CD4-positive, alpha-beta memory T cell (primary cell): Measurements from ENCODE around the gene BAHCC1. TPM values are rescaled to one million over a fixed set of nuclear protein-coding genes. Genes with fewer than 3 reads are reported as not detected.

ENCODE experiments used
- microRNA-seq: library from miRNA; unstranded; fragments of <30 nt; microRNA quantifications from one replicate; pipeline ENCODE4 v1.2.0, GENCODE V29; 2021; ENCODE audit warnings: borderline replicate concordance, borderline number of aligned reads, borderline microRNAs expressed, mixed read lengths
- polyA plus RNA-seq, 2 donors: library from polyadenylated mRNA; unstranded; fragments of 300-500 nt; fragmentation: Illumina TruSeq; gene quantifications; one replicate each; pipeline ENCODE4 v1.2.3, GENCODE V29; 2021
- total RNA-seq, 2 experiments: library from RNA; stranded (reverse); gene quantifications; one replicate each; pipeline ENCODE4 v1.2.3, GENCODE V29; 2021

BAHCC1 gene
- total and polyA plus RNA-seq, 4 experiments from 2014 or later: not detected

Small RNA genes within 50 kb of the gene (microRNA-seq; reads per million reads assigned to microRNA genes)
- gene MIR3186 (not detected), gene MIR4740 (not detected)

Other genes starting within 250 kb of the BAHCC1 start
- gene PVALEF, start 229.9 kb upstream of the BAHCC1 start, total RNA-seq: not detected
- not detected for gene PVALEF, start 229.9 kb upstream of the BAHCC1 start, polyA plus RNA-seq
- 1 to 10 TPM; 1.4 to 2.1 TPM for gene AATK, start 229.2 kb upstream of the BAHCC1 start, total RNA-seq
- gene AATK, start 229.2 kb upstream of the BAHCC1 start, polyA plus RNA-seq: under 1 TPM; 0.09 to 0.17 TPM
- 10 to 100 TPM in 1 of 2 experiments, 1 to 10 TPM in 1; 9.6 to 10.5 TPM for gene CEP131, start 172.5 kb upstream of the BAHCC1 start, total RNA-seq
- gene CEP131, start 172.5 kb upstream of the BAHCC1 start, polyA plus RNA-seq: 1 to 10 TPM; 1.7 to 3.8 TPM
- gene TEPSIN, start 156.4 kb upstream of the BAHCC1 start, total RNA-seq: 100 to 1,000 TPM; 111 to 126 TPM
- gene TEPSIN, start 156.4 kb upstream of the BAHCC1 start, polyA plus RNA-seq: 1 to 10 TPM; 2.0 to 5.3 TPM
- gene NDUFAF8, start 156.1 kb upstream of the BAHCC1 start, total RNA-seq: 10 to 100 TPM; 40.1 to 45.1 TPM
- gene NDUFAF8, start 156.1 kb upstream of the BAHCC1 start, polyA plus RNA-seq: 10 to 100 TPM; 64.5 to 78.6 TPM
- 100 to 1,000 TPM; 112 to 113 TPM for gene SLC38A10, start 100.2 kb upstream of the BAHCC1 start, total RNA-seq
- 10 to 100 TPM; 49.0 to 69.6 TPM for gene SLC38A10, start 100.2 kb upstream of the BAHCC1 start, polyA plus RNA-seq
- gene ACTG1, start 117.3 kb downstream of the BAHCC1 start, total RNA-seq: 1,000 to 10,000 TPM; 1,031 to 1,038 TPM
- 1,000 to 10,000 TPM; 1,338 to 1,651 TPM for gene ACTG1, start 117.3 kb downstream of the BAHCC1 start, polyA plus RNA-seq
- 1 to 10 TPM in 1 of 2 experiments, under 1 TPM in 1; 0.75 to 1.0 TPM for gene FSCN2, start 132.9 kb downstream of the BAHCC1 start, total RNA-seq
- gene FSCN2, start 132.9 kb downstream of the BAHCC1 start, polyA plus RNA-seq: under 1 TPM in 1 of 2 donors, not detected in 1; 0.20 TPM
- gene FAAP100, start 156.9 kb downstream of the BAHCC1 start, total RNA-seq: 10 to 100 TPM; 51.0 to 56.0 TPM
- 10 to 100 TPM in 1 of 2 donors, 1 to 10 TPM in 1; 8.5 to 16.8 TPM for gene FAAP100, start 156.9 kb downstream of the BAHCC1 start, polyA plus RNA-seq
- 100 to 1,000 TPM in 1 of 2 experiments, 10 to 100 TPM in 1; 91.0 to 105 TPM for gene NPLOC4, start 241.7 kb downstream of the BAHCC1 start, total RNA-seq
- gene NPLOC4, start 241.7 kb downstream of the BAHCC1 start, polyA plus RNA-seq: 10 to 100 TPM; 61.1 to 70.6 TPM
- gene TSPAN10, start 241.7 kb downstream of the BAHCC1 start, total RNA-seq: 1 to 10 TPM; 1.1 to 1.2 TPM
- gene TSPAN10, start 241.7 kb downstream of the BAHCC1 start, polyA plus RNA-seq: under 1 TPM; 0.10 to 0.24 TPM